H9 (cell line): ENCODE measurements around the gene KRT2. TPM values are rescaled to one million over a fixed set of nuclear protein-coding genes. Genes with fewer than 3 reads are reported as not detected.
A peak's percentile ranks its signal among the peaks of the same experiment; 100 is the strongest.

Experiments used
- DNase-seq: peaks from one replicate; pipeline ENCODE4 v3.0.0-alpha.2; 2017
- H2AFZ ChIP-seq: one replicate; pipeline ENCODE4 v1.6.1; 2013; ENCODE audit warnings: mild to moderate bottlenecking, low read length, control low read depth, moderate library complexity
- H2AK5ac ChIP-seq: 2 replicates; pipeline ENCODE4 v1.6.1; 2013; ENCODE audit warnings: low read length, control low read depth, mixed read lengths; ENCODE audit not compliant: insufficient read length
- H2BK120ac ChIP-seq: one replicate; pipeline ENCODE4 v1.6.1; 2013; ENCODE audit warnings: low read depth, mild to moderate bottlenecking, low read length, control low read depth, inconsistent platforms; ENCODE audit not compliant: poor library complexity, severe bottlenecking
- H2BK12ac ChIP-seq: 2 replicates; pipeline ENCODE4 v1.6.1; 2013; ENCODE audit warnings: low read length, control low read depth, mixed read lengths, low read depth; ENCODE audit not compliant: insufficient read length
- H2BK15ac ChIP-seq: 2 replicates; pipeline ENCODE4 v1.6.1; 2013; ENCODE audit warnings: low read depth, low read length, control low read depth
- H2BK20ac ChIP-seq: one replicate; pipeline ENCODE4 v1.6.1; 2013; ENCODE audit warnings: low read depth, mild to moderate bottlenecking, low read length, control low read depth, inconsistent platforms; ENCODE audit not compliant: poor library complexity, severe bottlenecking
- H2BK5ac ChIP-seq: 2 replicates; pipeline ENCODE4 v1.6.1; 2013; ENCODE audit warnings: low read length, control low read depth, mixed read lengths; ENCODE audit not compliant: insufficient read length
- H3K14ac ChIP-seq: 2 replicates; pipeline ENCODE4 v1.6.1; 2013; ENCODE audit warnings: low read length, control low read depth; ENCODE audit not compliant: insufficient read depth
- H3K18ac ChIP-seq: 2 replicates; pipeline ENCODE4 v1.6.1; 2013; ENCODE audit warnings: low read depth, mild to moderate bottlenecking, mixed read lengths, low read length, control low read depth; ENCODE audit not compliant: insufficient read length
- H3K23ac ChIP-seq: 2 replicates; pipeline ENCODE4 v1.6.1; 2013; ENCODE audit warnings: low read length, control low read depth, mixed read lengths, low read depth; ENCODE audit not compliant: insufficient read length
- H3K23me2 ChIP-seq: 2 replicates; pipeline ENCODE4 v1.6.1; 2013; ENCODE audit warnings: low read depth, mild to moderate bottlenecking, mixed read lengths, low read length, control low read depth; ENCODE audit not compliant: insufficient read length, poor library complexity, severe bottlenecking
- H3K27ac ChIP-seq: 2 replicates; pipeline ENCODE4 v1.5.1; 2013; ENCODE audit warnings: low read length, control low read depth, mixed read lengths, low read depth; ENCODE audit not compliant: insufficient read length
- H3K27me3 ChIP-seq: 2 replicates; pipeline ENCODE4 v1.6.1; 2013; ENCODE audit warnings: low read length, control low read depth, inconsistent platforms; ENCODE audit not compliant: insufficient read depth
- H3K4ac ChIP-seq: 2 replicates; pipeline ENCODE4 v1.6.1; 2013; ENCODE audit warnings: low read depth, mild to moderate bottlenecking, control low read depth, inconsistent platforms, low read length, moderate library complexity
- H3K4me1 ChIP-seq: 2 replicates; pipeline ENCODE4 v1.6.1; 2013; ENCODE audit warnings: low read length, control low read depth, inconsistent platforms; ENCODE audit not compliant: insufficient read depth
- H3K4me2 ChIP-seq: 2 replicates; pipeline ENCODE4 v1.6.1; 2013; ENCODE audit warnings: low read length, control low read depth, mixed read lengths; ENCODE audit not compliant: insufficient read length, insufficient read depth
- H3K56ac ChIP-seq: 2 replicates; pipeline ENCODE4 v1.6.1; 2013; ENCODE audit warnings: low read depth, mild to moderate bottlenecking, mixed read lengths, low read length, control low read depth; ENCODE audit not compliant: insufficient read length
- H3K79me1 ChIP-seq: 2 replicates; pipeline ENCODE4 v1.6.1; 2013; ENCODE audit warnings: low read depth, mild to moderate bottlenecking, moderate library complexity, low read length, control low read depth, inconsistent platforms; ENCODE audit not compliant: insufficient read depth, poor library complexity, severe bottlenecking
- H3K79me2 ChIP-seq: 2 replicates; pipeline ENCODE4 v1.6.1; 2013; ENCODE audit warnings: low read length, control low read depth, inconsistent platforms; ENCODE audit not compliant: insufficient read depth
- H3K9ac ChIP-seq: 2 replicates; pipeline ENCODE4 v1.6.1; 2013; ENCODE audit warnings: low read length, control low read depth, mixed read lengths; ENCODE audit not compliant: insufficient read length; ENCODE audit errors: extremely low read depth
- H3K9me3 ChIP-seq: one replicate; pipeline ENCODE4 v1.6.1; 2013; ENCODE audit warnings: low read depth, low read length, inconsistent platforms; ENCODE audit not compliant: control insufficient read depth
- H3T11ph ChIP-seq: one replicate; pipeline ENCODE4 v1.6.1; 2013; ENCODE audit warnings: mild to moderate bottlenecking, low read length, control low read depth, inconsistent platforms
- H4K20me1 ChIP-seq: one replicate; pipeline ENCODE4 v1.6.1; 2013; ENCODE audit not compliant: control insufficient read depth, insufficient read length, insufficient read depth
- H4K5ac ChIP-seq: 2 replicates; pipeline ENCODE4 v1.6.1; 2013; ENCODE audit warnings: low read depth, mild to moderate bottlenecking, mixed read lengths, low read length, control low read depth; ENCODE audit not compliant: insufficient read length
- H4K8ac ChIP-seq: replicated peaks from 2 replicates; pipeline ENCODE4 v1.6.1; 2013; ENCODE audit warnings: low read length, control low read depth, mixed read lengths, low read depth; ENCODE audit not compliant: insufficient read length
- H4K91ac ChIP-seq: 2 replicates; pipeline ENCODE4 v1.6.1; 2013; ENCODE audit warnings: low read depth, mild to moderate bottlenecking, moderate library complexity, mixed read lengths, low read length, control low read depth; ENCODE audit not compliant: insufficient read length
- H3K27ac Mint-ChIP-seq, 3 experiments: 2 replicates in 2 of 3; 3 replicates in 1 of 3; pipeline ENCODE4 v1.8.0; 2020 to 2021; ENCODE audit warnings: mixed read lengths in 3 of 3, mild to moderate bottlenecking in 1 of 3, moderate library complexity in 1 of 3
- H3K27me3 Mint-ChIP-seq: 2 replicates; pipeline ENCODE4 v1.8.0; 2021; ENCODE audit warnings: low read depth, mild to moderate bottlenecking, moderate library complexity, mixed read lengths
- H3K36me3 Mint-ChIP-seq, 3 experiments: 2 replicates in 2 of 3; 3 replicates in 1 of 3; pipeline ENCODE4 v1.8.0; 2020 to 2021; ENCODE audit warnings: low read depth in 3 of 3, mixed read lengths in 3 of 3; ENCODE audit not compliant: insufficient read depth in 1 of 3
- H3K4me1 Mint-ChIP-seq, 2 experiments: 2 replicates each; pipeline ENCODE4 v1.8.0; 2020; ENCODE audit warnings: mixed read lengths in 2 of 2
- H3K4me3 Mint-ChIP-seq, 2 experiments: 2 replicates in 1 of 2; 3 replicates in 1 of 2; pipeline ENCODE4 v1.8.0; 2020 to 2021; ENCODE audit warnings: mild to moderate bottlenecking in 2 of 2, mixed read lengths in 2 of 2, moderate library complexity in 1 of 2
- H3K9me3 Mint-ChIP-seq, 2 experiments: 2 replicates in 1 of 2; 3 replicates in 1 of 2; pipeline ENCODE4 v1.8.0; 2020; ENCODE audit warnings: mild to moderate bottlenecking in 2 of 2, mixed read lengths in 2 of 2, moderate library complexity in 1 of 2
- WGBS: extraction: QIAGEN DNeasy Blood & Tissue Kit; methylation state at CpG from one replicate; pipeline ENCODE4 v1.1.7; 2013; ENCODE audit warnings: missing lambda C conversion rate, low lambda C conversion rate, mixed read lengths; ENCODE audit not compliant: insufficient read length; ENCODE audit errors: extremely low coverage; 5-methylcytosine and 5-hydroxymethylcytosine counted together
- total RNA-seq: library from RNA; stranded (reverse); gene quantifications from 2 replicates; pipeline ENCODE4 v1.2.1, GENCODE V29; 2021
- TF ChIP-seq, protein P1 (sequence below): fragments of 200-600 bp; sonication (generic); conservative IDR thresholded peaks from 3 replicates; pipeline ENCODE4 v1.8.0; 2021; ENCODE audit warnings: antibody characterized with exemption, mild to moderate bottlenecking

The KRT2 gene
- total RNA-seq, 1 experiment from 2014 or later: not detected

DNA sequence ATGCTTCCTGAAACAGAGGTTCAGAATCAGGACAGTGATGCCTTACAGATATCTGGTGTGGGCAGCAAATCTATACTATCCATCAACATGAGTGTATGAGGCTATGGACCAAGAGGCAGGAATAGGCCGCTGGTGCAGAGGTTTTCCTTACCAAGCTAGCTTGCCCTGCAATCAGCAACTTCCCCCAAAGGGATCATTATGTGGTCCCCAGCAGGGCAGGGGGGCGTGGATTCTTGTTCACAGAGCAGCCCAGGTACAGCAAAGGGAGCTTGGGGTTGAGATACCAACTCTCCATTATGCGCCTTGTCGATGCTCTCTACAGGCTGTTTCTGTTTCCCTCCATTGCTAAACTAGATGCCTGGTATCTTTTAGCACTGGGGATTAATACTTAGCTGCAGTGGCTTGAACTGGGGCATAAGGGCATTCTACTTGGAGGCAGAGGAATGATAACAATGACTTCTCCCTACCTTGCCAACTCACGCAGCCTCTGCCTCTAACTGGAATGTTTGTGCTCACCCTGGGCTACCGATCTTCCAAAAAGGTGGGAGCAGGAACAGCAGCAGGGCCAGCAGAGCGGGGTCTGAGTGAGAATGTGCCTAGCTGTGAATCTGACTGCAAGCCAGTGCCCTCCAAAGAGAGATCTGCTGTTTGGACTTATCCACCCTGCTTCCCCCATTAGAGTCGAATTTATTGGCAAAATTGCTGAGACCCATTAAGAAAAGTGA is 38.5 kb upstream of the KRT2 start:
- Histone ChIP-seq H3T11ph (no peak overlapping the region), H2BK15ac (no peak overlapping the region), H3K9me3 (no peaks in the 10 kb centered on the region), H4K91ac (no peak overlapping the region), H4K20me1 (peaks cover 2% of the 10 kb centered on the region), H3K4ac (no peak overlapping the region), H3K9ac (no peak overlapping the region), H3K4me1 (peaks cover 3% of the 10 kb centered on the region; the same call in 1 of the 2 replicates), H3K4me2 (peak overlapping the region; percentile 5), H4K8ac (no peak overlapping the region), H3K79me2 (no peaks in the 10 kb centered on the region), H2BK120ac (no peak overlapping the region), H3K27ac (no peak overlapping the region), H3K14ac (peak overlapping the region; percentile 26; the same call in 1 of the 2 replicates), H3K23me2 (peaks cover 9% of the 10 kb centered on the region), H2AFZ (peak overlapping the region; percentile 41), H3K79me1 (no peaks in the 10 kb centered on the region), H2BK20ac (no peak overlapping the region), H2AK5ac (no peak overlapping the region), H3K27me3 (no peaks in the 10 kb centered on the region; the same call in 1 of the 2 replicates), H4K5ac (no peak overlapping the region), H3K56ac (no peak overlapping the region), H2BK5ac (no peak overlapping the region), H2BK12ac (no peak overlapping the region), H3K23ac (no peak overlapping the region), H3K18ac (no peak overlapping the region)
- peaks cover 73% of the 10 kb centered on the region for H3K27me3 Mint-ChIP-seq
- no peaks in the 10 kb centered on the region for H3K9me3 Mint-ChIP-seq
- peaks cover 10 to 16% of the 10 kb centered on the region in 2 experiments for H3K4me1 Mint-ChIP-seq
- WGBS: no CpG with 5 or more reads among the region's 8 CpGs
- TF ChIP-seq, protein P1, sequence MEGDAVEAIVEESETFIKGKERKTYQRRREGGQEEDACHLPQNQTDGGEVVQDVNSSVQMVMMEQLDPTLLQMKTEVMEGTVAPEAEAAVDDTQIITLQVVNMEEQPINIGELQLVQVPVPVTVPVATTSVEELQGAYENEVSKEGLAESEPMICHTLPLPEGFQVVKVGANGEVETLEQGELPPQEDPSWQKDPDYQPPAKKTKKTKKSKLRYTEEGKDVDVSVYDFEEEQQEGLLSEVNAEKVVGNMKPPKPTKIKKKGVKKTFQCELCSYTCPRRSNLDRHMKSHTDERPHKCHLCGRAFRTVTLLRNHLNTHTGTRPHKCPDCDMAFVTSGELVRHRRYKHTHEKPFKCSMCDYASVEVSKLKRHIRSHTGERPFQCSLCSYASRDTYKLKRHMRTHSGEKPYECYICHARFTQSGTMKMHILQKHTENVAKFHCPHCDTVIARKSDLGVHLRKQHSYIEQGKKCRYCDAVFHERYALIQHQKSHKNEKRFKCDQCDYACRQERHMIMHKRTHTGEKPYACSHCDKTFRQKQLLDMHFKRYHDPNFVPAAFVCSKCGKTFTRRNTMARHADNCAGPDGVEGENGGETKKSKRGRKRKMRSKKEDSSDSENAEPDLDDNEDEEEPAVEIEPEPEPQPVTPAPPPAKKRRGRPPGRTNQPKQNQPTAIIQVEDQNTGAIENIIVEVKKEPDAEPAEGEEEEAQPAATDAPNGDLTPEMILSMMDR: no peak
- H3K27ac Mint-ChIP-seq: peak overlapping the region in 1 of 3 experiments; percentile 29; a peak in 1 of 7 replicates
- no peak for DNase-seq
- H3K4me3 Mint-ChIP-seq: peak overlapping the region; percentile 65 to 74
- no peaks in the 10 kb centered on the region for H3K36me3 Mint-ChIP-seq
